ENCODE data around the gene INO80D.
A peak's percentile ranks its signal among the peaks of the same experiment; 100 is the strongest.
"Not testable (repeated sequence)": the region's sequence is repeated elsewhere in the genome, so short reads cannot be mapped to it uniquely, and the experiment has no call there.

INO80D gene

DNA sequence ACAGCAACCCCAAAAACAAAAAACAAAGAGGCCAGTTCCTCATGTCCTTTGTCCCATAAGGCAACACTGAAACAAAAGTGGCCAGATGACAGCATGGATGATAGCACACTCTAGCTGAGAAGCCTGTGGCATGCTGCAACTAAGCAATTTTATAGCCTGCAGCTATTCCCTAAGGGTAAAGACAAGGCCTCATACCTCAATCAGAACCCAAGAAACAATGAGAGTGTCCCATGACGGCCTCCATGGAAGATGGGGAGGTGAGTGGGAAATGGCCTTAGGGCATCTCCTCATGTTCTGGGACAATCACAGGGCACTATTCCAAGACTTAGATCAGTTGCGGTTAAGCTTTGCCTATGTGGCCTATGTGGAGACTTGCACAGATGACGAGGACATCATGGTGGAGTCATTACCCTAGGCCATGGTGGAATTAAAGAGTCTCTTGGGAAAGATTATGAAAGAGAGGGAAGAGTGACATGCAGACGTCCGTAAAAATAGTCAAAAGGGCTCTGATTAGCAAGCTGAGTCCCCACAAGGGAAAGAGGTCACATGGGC, 103.1 kb downstream of the INO80D start:
- TF ChIP-seq CTCF (conservative IDR thresholded peaks at IDR 0.05; ENCODE audit: control insufficient read depth, insufficient read depth, low read depth, low read length): no peak
- H3K4me3 ChIP-seq (ENCODE audit: control insufficient read depth, low read depth, low read length): no peak overlapping the region
- no peak for DNase-seq (ENCODE audit: low read depth)

- not testable (repeated sequence) for H3K4me3 ChIP-seq (ENCODE audit: control insufficient read depth, low read depth, low read length); DNase-seq (ENCODE audit: low read depth)
These were observed 107.2 kb downstream of the INO80D start for GRCh38 chr2:205978728-205979127.

- not testable (repeated sequence) for DNase-seq (ENCODE audit: low read depth); H3K4me3 ChIP-seq (ENCODE audit: control insufficient read depth, low read depth, low read length)
These were observed 108.3 kb downstream of the INO80D start for GRCh38 chr2:205977699-205978098.

- not testable (repeated sequence) for DNase-seq (ENCODE audit: low read depth); H3K4me3 ChIP-seq (ENCODE audit: control insufficient read depth, low read depth, low read length)
These were observed 108.9 kb downstream of the INO80D start for GRCh38 chr2:205976934-205977659.

DNA sequence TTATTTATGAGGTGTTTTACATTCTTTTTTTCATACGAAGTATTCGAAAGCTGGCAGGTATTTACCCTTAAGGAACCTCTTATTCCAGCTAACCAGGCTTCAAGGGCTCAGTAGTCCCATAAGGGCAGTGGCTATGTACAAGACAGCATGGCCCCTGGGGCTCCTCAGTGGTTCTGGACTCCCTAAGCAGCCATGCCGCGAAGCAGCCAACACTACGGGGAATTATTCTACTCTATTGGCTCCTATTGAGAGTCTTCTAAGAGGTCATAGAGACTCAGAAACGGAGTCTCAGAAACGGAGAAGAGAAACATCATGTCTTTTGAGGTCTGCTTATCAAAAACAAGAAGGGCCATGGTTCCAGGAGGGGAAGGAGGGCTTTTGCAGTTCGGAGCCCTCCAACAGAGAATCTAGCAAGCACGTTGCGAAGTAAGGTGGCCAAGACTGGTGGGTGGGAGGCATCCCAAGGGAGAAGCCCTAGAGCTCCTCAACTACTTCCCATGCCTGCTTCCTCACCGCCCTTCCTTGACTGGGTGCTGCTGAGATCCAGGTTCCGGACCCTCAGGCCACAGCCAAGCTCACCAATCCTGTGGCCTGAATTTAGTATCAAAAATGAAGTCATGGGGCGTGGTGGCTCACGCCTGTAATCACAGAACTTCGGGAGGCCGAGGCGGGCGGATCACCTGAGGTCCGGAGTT, 109.7 kb downstream of the INO80D start:
- no peak for DNase-seq (ENCODE audit: low read depth)
- no peak for TF ChIP-seq CTCF (conservative IDR thresholded peaks at IDR 0.05; ENCODE audit: control insufficient read depth, insufficient read depth, low read depth, low read length)
- no peak overlapping the region for H3K4me3 ChIP-seq (ENCODE audit: control insufficient read depth, low read depth, low read length)

- H3K4me3 ChIP-seq (ENCODE audit: control insufficient read depth, low read depth, low read length): no peak overlapping the region
- DNase-seq (ENCODE audit: low read depth): peak; percentile 5
- TF ChIP-seq CTCF (conservative IDR thresholded peaks at IDR 0.05; ENCODE audit: control insufficient read depth, insufficient read depth, low read depth, low read length): no peak
These were observed 110.7 kb downstream of the INO80D start for GRCh38 chr2:205975082-205975949.

DNA sequence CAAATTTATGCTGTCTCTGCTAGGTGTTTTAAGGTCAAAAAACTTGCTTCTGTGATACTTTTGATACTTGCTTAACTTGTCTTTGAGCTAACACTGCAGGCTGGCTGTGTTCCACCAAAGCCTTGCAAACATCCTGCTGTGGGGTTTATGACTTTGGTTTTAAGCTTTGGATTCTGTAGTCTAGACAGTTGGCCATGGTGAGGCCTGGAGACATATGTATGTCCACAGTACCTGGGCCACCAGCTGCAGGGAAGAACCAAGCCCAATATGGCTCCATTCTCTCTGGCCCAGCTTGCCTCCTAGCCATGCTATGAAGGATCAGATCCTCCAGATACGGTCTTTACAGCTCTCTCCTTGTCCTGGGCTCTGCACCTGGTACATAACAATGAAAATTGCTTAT, 113.9 kb downstream of the INO80D start:
- no peak overlapping the region for H3K4me3 ChIP-seq (ENCODE audit: control insufficient read depth, low read depth, low read length)
- DNase-seq (ENCODE audit: low read depth): no peak
- no peak for TF ChIP-seq CTCF (conservative IDR thresholded peaks at IDR 0.05; ENCODE audit: control insufficient read depth, insufficient read depth, low read depth, low read length)

DNA sequence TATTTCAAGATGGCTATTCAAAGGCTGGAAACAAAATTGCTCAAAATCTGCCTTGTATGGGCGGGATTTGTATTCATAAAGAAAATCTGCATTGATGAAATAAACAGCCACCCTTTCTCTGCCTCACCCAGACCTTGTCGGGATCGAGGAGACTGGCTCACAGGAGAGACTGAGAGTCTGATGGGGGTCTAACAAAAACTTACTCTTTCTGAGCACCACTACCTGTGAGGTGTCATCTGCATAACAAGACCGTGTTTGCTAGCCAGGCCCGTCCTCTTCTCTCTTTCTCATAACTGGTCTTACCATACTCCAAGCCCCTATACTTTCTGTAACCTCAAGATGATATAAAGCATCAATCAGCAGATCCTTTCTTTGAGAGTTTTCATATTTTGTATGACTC, 115.6 kb downstream of the INO80D start:
- DNase-seq (ENCODE audit: low read depth): no peak
- no peak overlapping the region for H3K4me3 ChIP-seq (ENCODE audit: control insufficient read depth, low read depth, low read length)
- no peak for TF ChIP-seq CTCF (conservative IDR thresholded peaks at IDR 0.05; ENCODE audit: control insufficient read depth, insufficient read depth, low read depth, low read length)
